ENCODE results near the gene PRAMEF11.
"Not testable (repeated sequence)": the region's sequence is repeated elsewhere in the genome, so short reads cannot be mapped to it uniquely, and the experiment has no call there.

DNA sequence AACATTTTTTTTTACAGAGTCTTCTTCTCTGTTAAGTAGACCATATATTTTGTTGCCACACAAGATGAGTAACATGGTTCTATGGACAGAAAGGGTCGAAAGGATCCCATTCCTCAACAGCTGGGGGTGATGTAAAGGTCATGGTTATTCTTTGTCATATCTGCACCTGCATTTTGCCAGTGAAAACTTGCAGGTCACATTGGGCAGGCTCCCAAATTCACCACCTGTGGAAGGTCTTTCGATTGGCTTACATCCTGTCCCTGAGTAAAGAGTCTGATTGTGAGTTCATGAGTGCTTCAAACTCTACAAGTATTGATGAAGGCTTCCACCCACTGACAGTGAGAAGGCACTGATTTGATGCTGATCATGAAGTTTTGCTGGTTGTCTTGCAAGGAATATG is 2.0 kb upstream of the PRAMEF11 start:
- TF ChIP-seq EZH2 (IDR thresholded peaks at IDR 0.05; ENCODE audit: borderline replicate concordance, low read length); CTCF (conservative IDR thresholded peaks at IDR 0.05 in 1 of 2, IDR thresholded peaks at IDR 0.05 in 1 of 2; ENCODE audit: extremely low read depth in 1 of 2, insufficient read depth in 1 of 2, low read depth in 1 of 2, low read length in 2 of 2): not testable (repeated sequence)
